ENCODE results near the gene KRTAP5-3.
"Not testable (repeated sequence)": the region's sequence is repeated elsewhere in the genome, so short reads cannot be mapped to it uniquely, and the experiment has no call there.

KRTAP5-3 gene

DNA sequence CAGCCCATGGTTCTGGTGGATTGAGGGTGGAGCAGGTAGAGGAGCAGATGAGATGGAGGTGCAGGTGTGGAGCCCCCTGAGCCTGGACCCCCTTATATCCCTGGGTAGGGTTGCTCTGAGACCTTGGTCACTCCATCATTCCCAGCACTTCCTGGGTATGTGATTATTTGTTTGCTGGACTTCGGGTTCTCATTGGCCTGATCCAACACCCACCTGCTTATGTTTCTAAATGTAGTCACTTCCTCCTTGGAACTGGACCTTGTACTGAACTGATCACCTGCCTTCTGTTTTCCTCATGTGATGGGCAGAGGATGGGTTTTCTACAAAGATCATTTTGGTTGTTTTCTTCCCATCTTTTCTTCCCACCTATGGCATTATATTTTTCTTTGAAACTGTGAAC is 13.8 kb upstream of the KRTAP5-3 start, which contains the start of gene KRTAP5-4:
KRTAP5-4 (minus strand) TSS at position 53 of the 400 bp plus-strand sequence; CDS start at position 8, 45 bp downstream.
- DNase-seq (ENCODE audit: extremely low read depth in 1 of 2, low read depth in 1 of 2), result no peak

DNA sequence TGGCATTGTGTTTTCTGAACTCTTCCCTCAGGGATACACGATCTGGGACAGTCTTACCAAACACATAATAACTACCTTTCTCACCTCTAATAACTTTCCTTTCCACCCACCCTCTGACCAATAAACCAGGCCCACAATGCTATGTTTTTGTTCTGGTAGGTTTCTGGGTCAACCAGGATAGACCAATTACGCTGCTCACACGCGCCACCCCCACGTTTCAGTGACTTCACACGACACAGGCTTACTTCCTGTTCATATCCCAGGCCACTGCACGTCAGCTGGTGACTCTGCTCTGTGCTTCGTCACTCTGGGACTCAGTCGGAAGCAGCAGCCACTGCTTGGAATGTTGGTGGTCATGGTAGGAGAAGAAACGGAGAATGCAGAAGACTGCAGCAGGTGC is 11.2 kb upstream of the KRTAP5-3 start:
- DNase-seq (ENCODE audit: extremely low read depth in 1 of 2, low read depth in 1 of 2), result no peak

DNA sequence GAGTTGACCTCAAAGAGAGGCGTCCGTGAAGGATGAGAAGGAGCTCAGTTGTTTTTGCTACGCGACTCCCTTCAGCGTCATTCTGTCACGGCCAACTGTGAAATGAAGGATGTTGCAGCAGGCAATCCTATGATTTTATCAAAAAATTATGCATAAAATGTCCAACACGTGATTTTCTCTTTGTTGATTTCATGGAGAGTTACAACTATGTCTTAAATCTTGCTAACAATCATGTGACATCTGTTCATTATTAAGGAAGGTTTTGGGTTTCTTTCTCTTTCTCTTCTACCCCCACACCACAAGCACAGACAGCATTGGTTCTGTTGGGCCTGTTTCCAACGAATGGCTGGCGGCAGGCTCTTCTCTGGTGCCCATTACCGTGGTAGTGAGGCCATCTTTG is 10.0 kb upstream of the KRTAP5-3 start:
- DNase-seq (ENCODE audit: extremely low read depth in 1 of 2, low read depth in 1 of 2), result no peak

DNA sequence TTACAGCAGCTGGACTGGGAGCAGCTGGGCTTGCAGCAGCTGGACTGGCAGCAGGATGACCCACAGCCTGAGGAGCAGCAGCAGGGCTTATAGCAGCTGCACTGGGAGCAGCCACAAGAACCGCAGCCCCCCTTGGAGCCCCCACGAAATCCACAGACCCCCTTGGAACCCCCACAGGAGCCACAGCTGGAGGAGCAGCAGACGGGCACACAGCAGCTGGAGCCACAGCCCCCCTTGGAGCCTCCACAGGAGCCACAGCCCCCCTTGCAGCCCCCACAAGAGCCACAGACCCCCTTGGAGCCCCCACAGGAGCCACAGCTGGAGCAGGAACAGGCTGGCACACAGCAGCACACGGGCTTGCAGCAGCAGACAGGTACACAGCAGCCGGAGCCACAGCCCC is 362 bp downstream of the KRTAP5-3 start:
- not testable (repeated sequence) for DNase-seq (ENCODE audit: extremely low read depth in 1 of 2, low read depth in 1 of 2)

DNA sequence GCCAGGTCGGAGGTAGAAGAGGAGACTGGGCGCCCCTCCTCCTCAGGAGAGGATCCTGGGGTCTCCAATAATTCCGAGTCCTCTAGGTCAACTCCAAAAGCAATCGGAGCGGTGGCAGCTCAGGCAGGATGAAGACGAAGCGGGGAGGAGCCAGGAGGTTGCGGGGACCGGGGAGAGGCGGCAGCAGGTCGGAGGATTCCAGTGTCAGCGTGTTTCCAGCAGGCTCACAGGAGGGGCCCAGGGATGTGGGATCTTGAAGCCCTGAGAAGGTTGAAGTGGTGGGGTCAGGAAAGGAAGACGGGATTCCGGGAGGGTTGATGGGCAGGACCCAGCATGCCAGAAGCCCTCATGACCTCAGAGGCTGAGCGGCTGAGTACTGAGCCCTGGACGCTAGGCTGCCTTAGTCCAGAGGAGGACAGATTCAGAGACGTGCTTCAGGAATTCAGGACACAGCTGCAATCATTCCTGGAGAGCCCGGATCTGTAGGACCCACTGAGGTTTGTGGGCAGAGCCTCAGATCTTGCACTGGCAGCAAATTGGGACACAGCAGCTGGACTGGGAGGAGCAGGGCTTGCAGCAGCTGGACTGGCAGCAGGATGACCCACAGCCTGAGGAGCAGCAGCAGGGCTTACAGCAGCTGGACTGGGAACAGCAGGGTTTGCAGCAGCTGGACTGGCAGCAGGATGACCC is 962 bp downstream of the KRTAP5-3 start:
- DNase-seq (ENCODE audit: extremely low read depth in 1 of 2, low read depth in 1 of 2), result not testable (repeated sequence)

DNA sequence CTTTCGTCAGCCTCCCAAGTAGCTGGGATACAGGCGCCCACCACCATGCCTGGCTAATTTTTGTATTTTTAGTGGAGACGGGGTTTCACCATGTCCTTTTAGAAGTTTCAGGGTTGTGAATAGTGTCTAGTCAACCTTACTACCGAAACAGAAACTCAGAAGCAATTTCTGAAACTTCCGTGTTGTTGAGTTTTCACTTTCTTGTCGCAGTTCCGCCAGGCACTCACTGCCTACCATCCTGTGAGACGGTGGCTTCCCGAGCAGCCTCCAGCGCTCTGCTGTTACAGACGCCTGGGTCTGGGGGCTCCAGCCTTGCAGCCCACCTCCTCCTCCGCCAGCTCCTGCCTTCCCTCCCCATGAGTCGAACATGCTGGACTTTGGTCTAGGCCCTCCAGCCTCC is 2.3 kb downstream of the KRTAP5-3 start:
- DNase-seq (ENCODE audit: extremely low read depth in 1 of 2, low read depth in 1 of 2), result not testable (repeated sequence)

DNA sequence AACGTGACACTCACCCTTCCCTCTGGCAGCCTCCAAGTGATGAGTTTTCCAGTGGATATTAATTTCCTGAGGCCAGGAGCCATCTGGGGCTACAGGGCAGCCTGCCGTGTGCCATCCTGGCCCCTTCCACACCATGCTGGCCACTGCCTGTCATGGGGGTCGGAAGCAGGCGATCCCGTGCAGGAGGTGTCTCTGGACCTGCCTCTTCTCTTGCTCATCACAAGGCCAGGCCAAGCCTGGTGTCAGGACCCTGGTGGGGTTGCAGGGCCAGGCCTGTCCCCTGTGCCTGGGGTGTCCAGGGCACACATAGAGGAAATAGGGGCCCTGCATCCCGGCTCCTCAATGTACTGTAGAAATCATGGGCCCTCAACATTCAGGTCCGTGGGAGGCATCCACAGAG is 3.6 kb downstream of the KRTAP5-3 start:
- no peak for DNase-seq (ENCODE audit: extremely low read depth in 1 of 2, low read depth in 1 of 2)

DNA sequence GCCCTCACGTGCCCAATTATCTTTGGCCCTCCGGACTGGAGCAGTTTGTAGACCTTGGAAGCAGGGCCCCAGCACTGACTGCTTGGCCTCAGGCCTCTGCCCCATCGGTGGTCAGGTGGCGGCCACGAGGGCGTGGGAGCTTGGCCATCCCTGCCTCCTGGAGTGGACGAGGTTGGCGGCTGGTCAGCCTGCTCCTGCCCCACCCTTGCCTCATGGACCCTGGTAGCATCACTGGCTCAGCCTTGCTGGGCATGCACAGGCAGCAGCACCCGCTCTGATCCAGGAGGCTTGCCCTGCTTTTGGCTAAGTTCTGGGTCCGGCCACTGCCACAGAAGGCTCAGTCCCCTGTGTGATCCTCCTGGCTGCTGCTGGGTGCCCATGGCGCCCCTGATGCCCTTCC is 4.1 kb downstream of the KRTAP5-3 start:
- DNase-seq (ENCODE audit: extremely low read depth in 1 of 2, low read depth in 1 of 2), result no peak

DNA sequence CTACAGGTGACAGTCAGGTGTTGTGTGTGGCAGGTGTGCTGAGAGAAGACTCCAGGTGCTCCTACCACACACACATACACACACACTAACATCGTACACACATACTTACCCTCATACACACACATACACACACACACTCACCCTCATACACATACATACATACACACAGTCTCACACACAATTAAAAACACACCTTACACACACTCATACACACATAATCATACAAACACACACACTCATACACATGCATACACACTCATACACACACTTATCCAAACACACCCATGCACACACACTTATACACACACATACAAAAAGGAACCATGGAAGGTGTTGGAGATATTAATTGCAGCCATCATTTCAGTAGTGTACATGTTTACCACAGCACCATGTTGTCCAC is 4.6 kb downstream of the KRTAP5-3 start:
- no peak for DNase-seq (ENCODE audit: extremely low read depth in 1 of 2, low read depth in 1 of 2)

DNA sequence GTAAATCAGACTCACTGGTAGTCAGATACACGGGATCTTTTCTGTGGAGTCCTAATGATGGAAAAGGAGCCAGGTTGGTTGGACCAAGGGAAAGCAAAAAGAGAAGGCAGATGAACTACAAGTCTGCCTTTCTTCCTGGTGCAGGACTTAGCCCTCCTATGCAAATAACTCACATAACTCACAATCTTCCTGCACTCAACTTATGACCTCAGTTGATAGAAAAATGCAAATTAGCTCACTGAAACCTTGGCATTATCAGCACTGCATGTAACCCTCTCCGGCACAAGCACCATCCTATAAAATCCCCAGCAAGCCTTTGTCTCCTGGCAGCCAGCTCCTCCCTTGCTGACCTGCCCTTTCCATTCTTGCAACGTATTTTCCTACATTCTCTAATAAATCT is 6.6 kb downstream of the KRTAP5-3 start:
- not testable (repeated sequence) for DNase-seq (ENCODE audit: extremely low read depth in 1 of 2, low read depth in 1 of 2)

DNA sequence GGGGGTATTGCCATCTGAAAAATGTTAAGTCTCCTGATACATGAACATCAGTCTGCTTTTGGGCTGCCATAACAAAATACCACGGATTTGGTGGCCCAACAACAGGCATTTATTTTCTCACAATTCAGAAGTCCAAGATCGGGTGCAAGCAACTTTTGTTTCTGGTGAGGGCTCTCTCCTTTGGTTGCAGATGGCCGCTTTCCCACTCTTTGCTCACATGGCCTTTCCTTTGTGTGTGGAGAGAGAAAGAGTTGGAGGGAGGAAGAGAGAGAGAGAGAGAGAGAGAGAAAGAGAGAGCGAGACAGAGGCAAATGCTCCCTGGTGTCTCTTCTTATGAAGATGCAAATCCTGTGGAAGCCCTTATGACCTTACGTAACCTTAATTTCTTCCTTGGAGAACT is 7.6 kb downstream of the KRTAP5-3 start:
- no peak for DNase-seq (ENCODE audit: extremely low read depth in 1 of 2, low read depth in 1 of 2)

DNA sequence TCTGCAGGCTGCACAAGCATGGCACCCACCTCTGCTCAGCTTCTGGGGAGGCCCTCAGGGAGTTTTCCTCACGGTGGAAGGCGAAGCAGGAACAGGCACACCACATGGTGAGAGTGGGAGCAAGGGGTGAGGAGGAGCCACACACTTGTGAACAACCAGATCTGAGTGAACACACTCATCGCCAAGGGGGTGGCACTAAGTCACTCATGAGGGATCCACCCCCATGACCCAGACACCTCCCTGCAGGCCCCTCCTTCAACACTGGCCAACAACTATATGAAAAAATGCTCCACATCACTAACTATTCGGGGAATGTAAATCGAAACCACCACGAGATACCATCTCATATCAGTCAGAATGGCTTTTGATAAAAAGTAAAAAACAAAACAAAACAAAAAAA is 9.4 kb downstream of the KRTAP5-3 start:
- no peak for DNase-seq (ENCODE audit: extremely low read depth in 1 of 2, low read depth in 1 of 2)

DNA sequence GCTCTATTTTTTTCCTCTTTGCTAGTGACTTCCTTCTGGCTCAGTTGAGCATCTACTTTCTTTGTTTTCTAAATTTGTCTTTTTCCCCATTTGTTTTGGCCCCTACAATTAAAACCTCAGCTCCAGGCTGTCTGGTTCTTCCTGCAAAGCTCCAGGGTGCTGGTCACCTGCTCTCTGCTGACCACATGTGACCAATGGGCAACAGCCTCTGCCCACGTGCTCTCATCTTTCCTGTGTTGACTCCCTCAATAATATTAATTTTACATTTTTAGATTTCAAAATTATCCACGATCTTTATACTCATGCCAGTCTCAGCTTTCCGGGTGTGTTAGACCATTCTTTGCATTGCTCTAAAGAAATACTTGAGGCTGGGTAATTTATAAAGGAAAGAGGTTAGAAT is 9.9 kb downstream of the KRTAP5-3 start:
- not testable (repeated sequence) for DNase-seq (ENCODE audit: extremely low read depth in 1 of 2, low read depth in 1 of 2)

DNA sequence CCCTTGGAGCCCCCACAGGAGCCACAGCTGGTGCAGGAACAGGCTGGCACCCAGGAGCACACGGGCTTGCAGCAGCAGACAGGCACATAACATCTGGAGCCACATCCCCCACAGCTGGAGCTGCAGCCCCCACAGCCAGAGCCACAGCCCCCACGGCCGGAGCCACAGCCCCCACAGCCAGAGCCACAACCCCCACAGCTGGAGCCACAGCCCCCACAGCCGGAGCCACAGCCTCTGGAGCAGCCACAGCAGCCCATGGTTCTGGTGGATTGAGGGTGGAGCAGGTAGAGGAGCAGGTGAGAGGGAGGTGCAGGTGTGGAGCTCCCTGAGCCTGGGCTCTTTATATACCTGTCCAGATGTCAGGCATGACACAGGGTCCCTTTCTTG is 10.3 kb downstream of the KRTAP5-3 start, which contains the start of gene KRTAP5-2:
KRTAP5-2 (minus strand) TSS at position 301 of the 387 bp plus-strand sequence; CDS start at position 257, 44 bp downstream.
- DNase-seq (ENCODE audit: extremely low read depth in 1 of 2, low read depth in 1 of 2), result no peak

DNA sequence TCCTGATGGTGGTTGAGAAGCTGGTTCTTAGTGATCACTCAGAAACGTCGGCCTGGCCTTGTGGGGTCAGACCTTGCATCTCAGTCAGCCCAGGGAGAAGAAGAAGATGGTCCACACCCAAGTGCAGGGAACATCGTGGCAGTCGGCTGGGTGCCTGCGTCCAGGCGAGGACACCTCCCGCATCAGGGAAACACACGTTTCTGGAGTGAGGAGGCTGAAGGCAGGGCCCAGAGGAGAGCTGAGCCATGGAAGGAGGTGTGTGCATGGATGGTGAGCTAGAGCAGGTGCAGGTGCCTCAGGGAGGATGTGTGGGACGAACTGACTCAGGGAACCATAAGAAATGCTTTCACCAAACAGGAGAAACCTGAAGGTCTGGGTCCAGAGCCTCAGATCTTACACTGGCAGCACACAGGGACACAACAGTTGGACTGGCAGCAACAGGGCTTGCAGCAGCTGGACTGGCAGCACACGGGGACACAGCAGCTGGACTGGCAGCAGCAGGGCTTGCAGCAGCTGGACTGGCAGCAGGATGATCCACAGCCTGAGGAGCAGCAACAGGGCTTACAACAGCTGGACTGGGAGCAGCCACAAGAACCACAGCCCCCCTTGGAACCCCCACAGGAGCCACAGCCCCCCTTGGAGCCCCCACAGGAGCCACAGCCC is 10.8 kb downstream of the KRTAP5-3 start:
- DNase-seq (ENCODE audit: extremely low read depth in 1 of 2, low read depth in 1 of 2), result no peak

DNA sequence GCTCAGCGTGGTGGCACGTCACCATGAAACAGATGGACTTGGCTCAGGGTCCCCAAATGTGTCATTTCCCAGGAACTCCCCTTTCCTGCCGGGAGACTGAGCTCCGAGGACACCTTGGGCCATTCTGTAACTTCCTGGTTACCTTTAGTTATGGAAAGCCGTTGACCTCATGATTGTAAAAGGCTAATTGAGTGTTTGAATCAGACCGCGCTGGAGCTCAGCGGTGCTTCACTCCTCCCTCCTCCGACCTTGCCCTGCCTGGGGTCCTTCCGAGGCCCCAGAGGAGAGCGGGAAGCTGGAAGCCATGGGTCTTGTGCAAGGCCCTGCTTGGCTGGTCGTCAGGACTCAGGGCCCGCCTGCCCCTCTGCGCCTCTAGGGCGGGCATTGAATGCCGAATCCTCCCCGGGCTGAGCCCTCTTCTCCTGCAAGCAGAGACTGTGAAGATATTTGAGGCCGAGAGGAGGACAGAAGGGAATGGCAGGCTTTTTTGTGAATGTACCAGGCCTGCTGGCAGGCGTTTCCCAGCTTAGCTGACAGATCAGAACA is 11.6 kb downstream of the KRTAP5-3 start:
- DNase-seq (ENCODE audit: extremely low read depth in 1 of 2, low read depth in 1 of 2), result not testable (repeated sequence)

DNA sequence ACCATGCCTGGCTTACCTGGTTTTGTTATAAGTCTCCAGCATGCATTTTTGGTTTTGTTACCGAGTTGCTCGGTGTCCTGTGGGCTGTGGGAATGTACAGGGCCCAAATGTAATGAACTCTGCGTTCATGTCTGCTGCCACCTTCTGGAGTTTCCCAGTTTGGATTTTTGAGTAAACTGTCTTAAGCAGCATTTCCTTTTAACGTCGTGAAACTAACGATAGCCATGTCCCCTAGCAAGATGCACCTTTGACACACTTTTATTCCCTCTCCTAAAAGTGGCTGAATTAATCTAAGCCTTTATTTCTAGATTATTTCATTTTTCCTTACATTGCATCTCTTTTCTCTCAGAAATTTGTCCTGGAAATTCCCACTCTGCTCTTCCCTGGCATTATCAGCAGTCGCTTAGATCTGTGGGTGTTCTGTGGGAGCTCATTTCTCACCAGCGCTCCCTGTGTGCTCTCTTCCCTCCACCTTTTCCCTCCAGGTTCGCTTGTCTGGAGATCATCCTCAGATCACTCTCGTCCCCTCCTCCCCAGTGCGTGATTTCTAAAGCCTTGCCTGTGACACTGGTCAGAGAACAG is 12.2 kb downstream of the KRTAP5-3 start:
- DNase-seq (ENCODE audit: extremely low read depth in 1 of 2, low read depth in 1 of 2), result not testable (repeated sequence)

DNA sequence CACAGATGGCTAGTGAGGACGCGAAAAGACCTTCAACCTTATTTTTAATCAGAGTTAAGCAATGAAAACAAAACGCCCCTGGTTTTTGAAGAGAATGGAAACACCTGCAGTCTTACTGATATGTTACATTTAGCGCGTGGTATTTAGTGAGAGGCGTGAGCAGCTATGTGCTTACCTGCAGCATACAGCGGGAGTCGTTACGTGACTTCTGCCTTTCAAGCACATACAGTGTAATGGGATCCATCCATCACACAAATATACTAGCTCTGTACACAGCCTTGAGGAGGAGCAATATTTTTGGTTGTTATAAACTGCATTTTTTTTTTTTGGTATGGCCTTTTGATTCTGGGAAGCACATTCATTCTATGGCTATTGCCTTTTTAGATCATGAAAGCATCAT is 15.6 kb downstream of the KRTAP5-3 start:
- no peak for DNase-seq (ENCODE audit: extremely low read depth in 1 of 2, low read depth in 1 of 2)

DNA sequence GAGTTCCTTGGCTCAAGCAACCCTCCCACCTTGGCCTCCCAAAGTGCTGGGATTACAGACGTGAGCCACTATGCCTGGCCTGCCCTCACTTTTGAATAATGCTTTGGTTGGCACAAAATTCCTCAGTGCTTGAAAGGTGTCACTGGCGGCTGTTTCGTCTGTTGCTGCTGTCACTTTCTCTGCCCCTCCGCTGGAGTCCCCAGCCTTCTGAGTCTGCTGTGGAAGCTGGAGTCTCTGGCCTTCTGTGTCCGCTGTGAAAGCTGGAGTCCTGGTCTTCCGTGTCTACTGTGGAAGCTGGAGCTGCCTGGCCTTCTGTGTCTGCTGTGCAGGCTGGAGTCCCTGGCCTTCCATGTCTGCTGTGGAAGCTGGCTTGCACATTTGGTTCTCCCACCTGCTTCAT is 18.3 kb downstream of the KRTAP5-3 start:
- no peak for DNase-seq (ENCODE audit: extremely low read depth in 1 of 2, low read depth in 1 of 2)

DNA sequence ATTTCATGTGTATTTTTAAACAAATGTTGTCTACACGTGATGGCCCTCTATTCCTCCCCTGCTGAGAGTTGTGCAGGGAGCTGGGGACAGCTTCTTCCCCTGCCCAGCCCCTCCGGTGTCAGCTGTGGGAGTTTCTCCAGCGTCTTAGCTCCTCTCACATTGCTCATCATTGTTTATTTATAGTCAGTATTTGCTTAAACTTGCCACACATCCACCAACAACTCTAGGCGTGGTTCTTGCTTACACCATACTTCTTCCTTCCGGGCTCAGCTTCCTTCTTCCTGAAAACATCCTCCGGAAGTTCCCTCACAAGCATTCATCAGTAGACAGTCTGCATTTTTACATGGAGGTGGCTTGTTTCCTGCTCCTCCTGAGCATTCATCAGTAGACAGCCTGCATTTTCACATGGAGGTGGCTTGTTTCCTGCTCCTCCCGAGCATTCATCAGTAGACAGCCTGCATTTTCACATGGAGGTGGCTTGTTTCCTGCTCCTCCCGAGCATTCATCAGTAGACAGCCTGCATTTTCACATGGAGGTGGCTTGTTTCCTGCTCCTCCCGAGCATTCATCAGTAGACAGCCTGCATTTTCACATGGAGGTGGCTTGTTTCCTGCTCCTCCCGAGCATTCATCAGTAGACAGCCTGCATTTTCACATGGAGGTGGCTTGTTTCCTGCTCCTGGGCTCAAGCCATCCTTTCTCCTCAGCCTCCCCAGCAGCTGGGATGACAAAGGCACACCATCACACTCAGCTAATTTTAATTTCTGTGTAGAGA is 18.9 kb downstream of the KRTAP5-3 start:
- DNase-seq (ENCODE audit: extremely low read depth in 1 of 2, low read depth in 1 of 2), result not testable (repeated sequence)

DNA sequence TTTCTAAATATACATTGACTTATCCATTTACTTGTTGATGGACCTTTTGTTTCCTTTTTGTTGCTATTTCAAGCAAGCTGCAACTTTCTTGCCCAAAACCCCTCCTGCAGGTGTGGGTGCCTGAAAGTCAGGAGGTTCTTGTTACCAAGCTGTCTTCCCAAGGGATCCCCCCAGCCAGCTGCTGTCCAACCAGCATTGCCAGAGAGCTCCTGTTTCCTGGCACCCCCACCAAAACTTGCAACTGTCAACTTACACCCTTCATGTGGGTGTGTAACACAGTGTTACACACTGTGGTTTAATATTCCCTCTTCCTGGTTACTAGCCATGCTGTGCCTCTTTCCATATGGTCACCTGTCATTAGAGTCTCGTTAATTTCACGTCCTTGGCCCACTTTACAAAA is 21.6 kb downstream of the KRTAP5-3 start:
- DNase-seq (ENCODE audit: extremely low read depth in 1 of 2, low read depth in 1 of 2), result no peak
